H9 (cell line): Measurements from ENCODE around the gene BRDT. TPM values are rescaled to one million over a fixed set of nuclear protein-coding genes. Genes with fewer than 3 reads are reported as not detected.

ENCODE experiments used
- DNase-seq: peaks from one replicate; pipeline ENCODE4 v3.0.0-alpha.2; 2017
- H2AFZ ChIP-seq: one replicate; pipeline ENCODE4 v1.6.1; 2013; ENCODE audit warnings: mild to moderate bottlenecking, low read length, control low read depth, moderate library complexity
- H2AK5ac ChIP-seq: 2 replicates; pipeline ENCODE4 v1.6.1; 2013; ENCODE audit warnings: low read length, control low read depth, mixed read lengths; ENCODE audit not compliant: insufficient read length
- H2BK120ac ChIP-seq: one replicate; pipeline ENCODE4 v1.6.1; 2013; ENCODE audit warnings: low read depth, mild to moderate bottlenecking, low read length, control low read depth, inconsistent platforms; ENCODE audit not compliant: poor library complexity, severe bottlenecking
- H2BK12ac ChIP-seq: 2 replicates; pipeline ENCODE4 v1.6.1; 2013; ENCODE audit warnings: low read length, control low read depth, mixed read lengths, low read depth; ENCODE audit not compliant: insufficient read length
- H2BK15ac ChIP-seq: 2 replicates; pipeline ENCODE4 v1.6.1; 2013; ENCODE audit warnings: low read depth, low read length, control low read depth
- H2BK20ac ChIP-seq: one replicate; pipeline ENCODE4 v1.6.1; 2013; ENCODE audit warnings: low read depth, mild to moderate bottlenecking, low read length, control low read depth, inconsistent platforms; ENCODE audit not compliant: poor library complexity, severe bottlenecking
- H2BK5ac ChIP-seq: 2 replicates; pipeline ENCODE4 v1.6.1; 2013; ENCODE audit warnings: low read length, control low read depth, mixed read lengths; ENCODE audit not compliant: insufficient read length
- H3K14ac ChIP-seq: 2 replicates; pipeline ENCODE4 v1.6.1; 2013; ENCODE audit warnings: low read length, control low read depth; ENCODE audit not compliant: insufficient read depth
- H3K18ac ChIP-seq: 2 replicates; pipeline ENCODE4 v1.6.1; 2013; ENCODE audit warnings: low read depth, mild to moderate bottlenecking, mixed read lengths, low read length, control low read depth; ENCODE audit not compliant: insufficient read length
- H3K23ac ChIP-seq: 2 replicates; pipeline ENCODE4 v1.6.1; 2013; ENCODE audit warnings: low read length, control low read depth, mixed read lengths, low read depth; ENCODE audit not compliant: insufficient read length
- H3K23me2 ChIP-seq: 2 replicates; pipeline ENCODE4 v1.6.1; 2013; ENCODE audit warnings: low read depth, mild to moderate bottlenecking, mixed read lengths, low read length, control low read depth; ENCODE audit not compliant: insufficient read length, poor library complexity, severe bottlenecking
- H3K27ac ChIP-seq: 2 replicates; pipeline ENCODE4 v1.5.1; 2013; ENCODE audit warnings: low read length, control low read depth, mixed read lengths, low read depth; ENCODE audit not compliant: insufficient read length
- H3K27me3 ChIP-seq: 2 replicates; pipeline ENCODE4 v1.6.1; 2013; ENCODE audit warnings: low read length, control low read depth, inconsistent platforms; ENCODE audit not compliant: insufficient read depth
- H3K4ac ChIP-seq: 2 replicates; pipeline ENCODE4 v1.6.1; 2013; ENCODE audit warnings: low read depth, mild to moderate bottlenecking, control low read depth, inconsistent platforms, low read length, moderate library complexity
- H3K4me1 ChIP-seq: 2 replicates; pipeline ENCODE4 v1.6.1; 2013; ENCODE audit warnings: low read length, control low read depth, inconsistent platforms; ENCODE audit not compliant: insufficient read depth
- H3K4me2 ChIP-seq: 2 replicates; pipeline ENCODE4 v1.6.1; 2013; ENCODE audit warnings: low read length, control low read depth, mixed read lengths; ENCODE audit not compliant: insufficient read length, insufficient read depth
- H3K56ac ChIP-seq: 2 replicates; pipeline ENCODE4 v1.6.1; 2013; ENCODE audit warnings: low read depth, mild to moderate bottlenecking, mixed read lengths, low read length, control low read depth; ENCODE audit not compliant: insufficient read length
- H3K79me1 ChIP-seq: 2 replicates; pipeline ENCODE4 v1.6.1; 2013; ENCODE audit warnings: low read depth, mild to moderate bottlenecking, moderate library complexity, low read length, control low read depth, inconsistent platforms; ENCODE audit not compliant: insufficient read depth, poor library complexity, severe bottlenecking
- H3K79me2 ChIP-seq: 2 replicates; pipeline ENCODE4 v1.6.1; 2013; ENCODE audit warnings: low read length, control low read depth, inconsistent platforms; ENCODE audit not compliant: insufficient read depth
- H3K9ac ChIP-seq: 2 replicates; pipeline ENCODE4 v1.6.1; 2013; ENCODE audit warnings: low read length, control low read depth, mixed read lengths; ENCODE audit not compliant: insufficient read length; ENCODE audit errors: extremely low read depth
- H3K9me3 ChIP-seq: one replicate; pipeline ENCODE4 v1.6.1; 2013; ENCODE audit warnings: low read depth, low read length, inconsistent platforms; ENCODE audit not compliant: control insufficient read depth
- H3T11ph ChIP-seq: one replicate; pipeline ENCODE4 v1.6.1; 2013; ENCODE audit warnings: mild to moderate bottlenecking, low read length, control low read depth, inconsistent platforms
- H4K20me1 ChIP-seq: one replicate; pipeline ENCODE4 v1.6.1; 2013; ENCODE audit not compliant: control insufficient read depth, insufficient read length, insufficient read depth
- H4K5ac ChIP-seq: 2 replicates; pipeline ENCODE4 v1.6.1; 2013; ENCODE audit warnings: low read depth, mild to moderate bottlenecking, mixed read lengths, low read length, control low read depth; ENCODE audit not compliant: insufficient read length
- H4K8ac ChIP-seq: replicated peaks from 2 replicates; pipeline ENCODE4 v1.6.1; 2013; ENCODE audit warnings: low read length, control low read depth, mixed read lengths, low read depth; ENCODE audit not compliant: insufficient read length
- H4K91ac ChIP-seq: 2 replicates; pipeline ENCODE4 v1.6.1; 2013; ENCODE audit warnings: low read depth, mild to moderate bottlenecking, moderate library complexity, mixed read lengths, low read length, control low read depth; ENCODE audit not compliant: insufficient read length
- H3K27ac Mint-ChIP-seq, 3 experiments: 2 replicates in 2 of 3; 3 replicates in 1 of 3; pipeline ENCODE4 v1.8.0; 2020 to 2021; ENCODE audit warnings: mixed read lengths in 3 of 3, mild to moderate bottlenecking in 1 of 3, moderate library complexity in 1 of 3
- H3K27me3 Mint-ChIP-seq: 2 replicates; pipeline ENCODE4 v1.8.0; 2021; ENCODE audit warnings: low read depth, mild to moderate bottlenecking, moderate library complexity, mixed read lengths
- H3K36me3 Mint-ChIP-seq, 3 experiments: 2 replicates in 2 of 3; 3 replicates in 1 of 3; pipeline ENCODE4 v1.8.0; 2020 to 2021; ENCODE audit warnings: low read depth in 3 of 3, mixed read lengths in 3 of 3; ENCODE audit not compliant: insufficient read depth in 1 of 3
- H3K4me1 Mint-ChIP-seq, 2 experiments: 2 replicates each; pipeline ENCODE4 v1.8.0; 2020; ENCODE audit warnings: mixed read lengths in 2 of 2
- H3K4me3 Mint-ChIP-seq, 2 experiments: 2 replicates in 1 of 2; 3 replicates in 1 of 2; pipeline ENCODE4 v1.8.0; 2020 to 2021; ENCODE audit warnings: mild to moderate bottlenecking in 2 of 2, mixed read lengths in 2 of 2, moderate library complexity in 1 of 2
- H3K9me3 Mint-ChIP-seq, 2 experiments: 2 replicates in 1 of 2; 3 replicates in 1 of 2; pipeline ENCODE4 v1.8.0; 2020; ENCODE audit warnings: mild to moderate bottlenecking in 2 of 2, mixed read lengths in 2 of 2, moderate library complexity in 1 of 2
- WGBS: extraction: QIAGEN DNeasy Blood & Tissue Kit; methylation state at CpG from one replicate; pipeline ENCODE4 v1.1.7; 2013; ENCODE audit warnings: missing lambda C conversion rate, low lambda C conversion rate, mixed read lengths; ENCODE audit not compliant: insufficient read length; ENCODE audit errors: extremely low coverage; 5-methylcytosine and 5-hydroxymethylcytosine counted together
- total RNA-seq: library from RNA; stranded (reverse); gene quantifications from 2 replicates; pipeline ENCODE4 v1.2.1, GENCODE V29; 2021
- TF ChIP-seq, protein P1 (sequence below): fragments of 200-600 bp; sonication (generic); conservative IDR thresholded peaks from 3 replicates; pipeline ENCODE4 v1.8.0; 2021; ENCODE audit warnings: antibody characterized with exemption, mild to moderate bottlenecking

Gene BRDT
- total RNA-seq, 1 experiment from 2014 or later, result 0.15 TPM

DNA sequence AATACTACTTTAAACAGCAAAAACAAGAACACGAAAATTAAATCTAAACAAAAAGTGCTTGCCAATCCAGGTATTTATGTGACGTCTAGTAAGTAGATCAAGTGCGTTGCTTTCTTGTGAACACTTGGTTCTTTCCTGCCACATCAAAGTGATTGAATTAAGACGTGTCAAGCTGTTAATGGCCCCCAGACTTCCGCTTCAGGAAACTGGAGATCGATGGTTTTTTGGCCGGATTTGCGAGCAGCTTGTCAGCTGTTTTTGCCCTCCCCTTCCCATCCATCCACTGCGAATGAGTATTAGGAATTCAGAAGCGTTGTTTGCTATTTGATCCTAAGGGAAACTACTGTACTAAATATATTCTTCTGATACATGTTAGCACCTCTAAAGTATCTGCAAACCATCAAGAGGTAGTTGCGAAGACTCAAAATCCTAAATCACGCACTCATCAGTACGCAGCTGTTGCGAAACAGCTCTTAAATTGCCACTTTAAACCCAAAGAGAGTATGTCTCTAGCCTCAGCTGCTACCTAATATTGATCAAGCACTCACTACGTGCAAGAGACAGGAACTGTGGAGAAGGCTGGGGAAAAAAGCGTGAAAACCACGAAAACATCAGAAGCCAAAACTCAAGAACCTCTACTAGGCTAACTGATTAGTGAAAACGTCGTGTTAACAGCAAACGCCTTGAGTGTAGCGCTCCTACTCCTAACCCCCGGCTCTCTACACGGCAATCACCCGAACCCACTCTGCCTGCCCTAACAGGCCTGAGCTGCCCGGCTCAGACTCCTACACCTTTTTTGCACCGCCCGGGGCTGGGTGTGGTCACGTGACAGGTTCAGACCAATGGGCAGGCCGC, 473 bp upstream of the BRDT start:
- H3K9me3 Mint-ChIP-seq, result no peaks in the 10 kb centered on the region

More for the DNA sequence above, 473 bp upstream of the BRDT start:
- Histone ChIP-seq H3K4ac (no peak overlapping the region), H3K79me1 (no peaks in the 10 kb centered on the region), H4K91ac (no peak overlapping the region), H3K79me2 (no peaks in the 10 kb centered on the region), H2BK120ac (no peak overlapping the region), H3K56ac (no peak overlapping the region), H3K27me3 (no peaks in the 10 kb centered on the region), H4K5ac (no peak overlapping the region), H3K9me3 (no peaks in the 10 kb centered on the region), H3K4me2 (no peak overlapping the region), H3K18ac (no peak overlapping the region), H2BK15ac (no peak overlapping the region), H3K9ac (no peak overlapping the region), H3K4me1 (no peaks in the 10 kb centered on the region), H2BK20ac (no peak overlapping the region), H2BK5ac (no peak overlapping the region), H2BK12ac (no peak overlapping the region), H4K8ac (no peak overlapping the region), H4K20me1 (no peaks in the 10 kb centered on the region), H3K27ac (no peak overlapping the region), H3K23me2 (no peaks in the 10 kb centered on the region), H3T11ph (no peak overlapping the region), H2AK5ac (no peak overlapping the region), H3K23ac (no peak overlapping the region), H2AFZ (peak overlapping the region; percentile 37), H3K14ac (no peak overlapping the region)
- Mint-ChIP-seq H3K27me3 (no peaks in the 10 kb centered on the region), H3K4me1 (peaks cover 5 to 13% of the 10 kb centered on the region in 2 experiments), H3K36me3 (no peaks in the 10 kb centered on the region), H3K27ac (peak overlapping the region in 1 of 3 experiments; percentile 76; a peak in 1 of 7 replicates), H3K4me3 (no peak overlapping the region)
- TF ChIP-seq, protein P1, sequence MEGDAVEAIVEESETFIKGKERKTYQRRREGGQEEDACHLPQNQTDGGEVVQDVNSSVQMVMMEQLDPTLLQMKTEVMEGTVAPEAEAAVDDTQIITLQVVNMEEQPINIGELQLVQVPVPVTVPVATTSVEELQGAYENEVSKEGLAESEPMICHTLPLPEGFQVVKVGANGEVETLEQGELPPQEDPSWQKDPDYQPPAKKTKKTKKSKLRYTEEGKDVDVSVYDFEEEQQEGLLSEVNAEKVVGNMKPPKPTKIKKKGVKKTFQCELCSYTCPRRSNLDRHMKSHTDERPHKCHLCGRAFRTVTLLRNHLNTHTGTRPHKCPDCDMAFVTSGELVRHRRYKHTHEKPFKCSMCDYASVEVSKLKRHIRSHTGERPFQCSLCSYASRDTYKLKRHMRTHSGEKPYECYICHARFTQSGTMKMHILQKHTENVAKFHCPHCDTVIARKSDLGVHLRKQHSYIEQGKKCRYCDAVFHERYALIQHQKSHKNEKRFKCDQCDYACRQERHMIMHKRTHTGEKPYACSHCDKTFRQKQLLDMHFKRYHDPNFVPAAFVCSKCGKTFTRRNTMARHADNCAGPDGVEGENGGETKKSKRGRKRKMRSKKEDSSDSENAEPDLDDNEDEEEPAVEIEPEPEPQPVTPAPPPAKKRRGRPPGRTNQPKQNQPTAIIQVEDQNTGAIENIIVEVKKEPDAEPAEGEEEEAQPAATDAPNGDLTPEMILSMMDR, result no peak
- peak; percentile 31 for DNase-seq
- no CpG with 5 or more reads among the region's 29 CpGs for WGBS
